ENCODE data around the gene ALK.

The ALK gene

GRCh38 chr2:29166242-29167039 is 754.9 kb downstream of the ALK start:
- DNase-seq, result no peak

DNA sequence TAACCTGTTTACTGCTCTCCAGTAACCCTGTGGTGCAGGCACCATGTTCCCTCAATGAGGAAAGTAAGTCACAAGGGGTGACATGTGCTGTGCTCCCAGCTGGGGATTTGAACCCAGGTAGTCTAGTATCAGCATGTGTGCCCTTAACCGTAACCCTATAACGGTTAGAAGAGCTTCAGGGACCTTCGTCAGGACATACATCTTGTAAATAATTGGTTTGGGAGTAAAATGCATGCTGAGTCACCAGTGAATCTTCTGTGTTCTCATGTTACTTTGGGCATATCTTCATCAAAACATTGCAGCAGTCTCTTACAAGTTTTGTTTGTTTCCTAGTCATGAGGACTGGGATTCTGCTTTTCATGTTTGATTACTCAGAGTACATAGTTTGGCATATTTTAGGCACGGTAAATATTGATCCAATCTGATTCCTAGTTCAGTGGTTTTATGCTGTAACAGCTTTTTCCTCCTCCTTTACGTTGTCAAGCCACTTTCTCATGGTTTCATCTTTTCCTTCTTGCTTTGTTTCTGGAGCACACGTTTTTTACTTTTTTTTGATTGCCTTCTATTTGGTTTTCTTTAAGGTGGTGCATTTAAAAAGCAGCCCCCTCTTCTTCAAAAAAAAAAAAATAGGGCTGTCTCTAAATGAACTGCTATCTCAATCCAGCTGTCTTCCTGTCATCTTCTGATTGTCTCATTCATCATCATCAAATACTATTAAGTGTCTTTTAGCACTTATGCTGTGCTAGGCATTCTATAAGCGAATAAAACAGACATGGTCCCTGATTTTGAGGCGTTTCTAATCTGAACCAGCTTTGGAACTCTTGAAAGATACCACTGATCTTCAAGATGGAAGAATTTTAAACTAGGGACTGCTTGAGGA is 755.8 kb downstream of the ALK start:
- no peak for DNase-seq

- no peak for DNase-seq
Measured at GRCh38 chr2:29164091-29164846, 757.1 kb downstream of the ALK start.

DNA sequence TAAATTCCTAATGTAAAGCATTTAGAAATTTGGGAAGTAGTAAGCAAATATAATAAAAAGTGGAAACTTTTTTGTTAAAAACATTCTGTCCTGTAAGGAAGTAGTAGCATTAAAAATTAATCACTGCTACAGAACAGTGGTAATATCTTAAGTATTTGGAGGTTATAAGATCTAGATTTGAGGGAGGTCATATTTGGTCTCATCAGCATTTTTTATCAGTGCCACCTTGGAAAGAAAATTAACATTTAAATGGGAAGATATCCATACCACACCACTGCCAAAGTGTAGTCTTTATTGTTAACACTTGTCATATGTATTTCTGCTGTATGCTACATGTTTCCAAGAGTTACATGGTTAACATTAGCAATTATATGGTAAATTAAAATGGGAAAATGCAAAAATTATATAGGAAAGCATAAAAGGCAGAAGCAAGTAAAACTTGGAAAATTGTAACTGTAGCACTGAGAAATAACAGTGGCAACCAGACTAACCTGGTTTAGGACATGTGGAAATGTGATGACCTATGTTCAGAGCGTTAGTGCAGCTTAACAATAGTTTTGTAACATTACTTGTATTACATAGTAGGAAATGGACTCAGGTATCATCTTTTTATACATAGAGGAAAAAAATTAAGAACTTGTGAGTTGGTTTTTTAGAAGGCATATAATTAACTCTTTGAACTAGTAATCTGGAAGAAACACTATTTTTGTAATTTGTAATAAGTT is 759.0 kb downstream of the ALK start:
- DNase-seq, result no peak

GRCh38 chr2:29160184-29160583 is 761.2 kb downstream of the ALK start:
- DNase-seq, result no peak

DNA sequence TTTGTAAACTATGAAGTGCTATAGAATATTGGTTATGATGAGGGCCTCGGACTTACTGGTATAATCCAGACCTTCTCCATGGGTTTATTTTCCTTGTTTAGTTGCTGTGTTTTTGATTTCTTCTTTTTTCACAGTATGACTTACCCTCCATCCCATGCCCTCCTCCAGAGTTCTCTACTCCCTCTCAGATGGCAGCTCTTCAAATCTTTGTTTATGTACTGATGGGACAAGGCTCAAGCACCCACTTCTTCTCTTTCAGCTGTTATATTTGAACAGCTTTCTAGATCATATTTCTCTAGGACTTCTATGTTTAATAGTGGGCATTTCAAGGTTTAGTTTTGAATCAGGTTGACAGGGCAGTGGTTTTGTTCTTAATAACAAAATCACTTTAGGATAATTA is 762.3 kb downstream of the ALK start:
- no peak for DNase-seq

- DNase-seq, result no peak
Measured at GRCh38 chr2:29157131-29157530, 764.3 kb downstream of the ALK start.

DNA sequence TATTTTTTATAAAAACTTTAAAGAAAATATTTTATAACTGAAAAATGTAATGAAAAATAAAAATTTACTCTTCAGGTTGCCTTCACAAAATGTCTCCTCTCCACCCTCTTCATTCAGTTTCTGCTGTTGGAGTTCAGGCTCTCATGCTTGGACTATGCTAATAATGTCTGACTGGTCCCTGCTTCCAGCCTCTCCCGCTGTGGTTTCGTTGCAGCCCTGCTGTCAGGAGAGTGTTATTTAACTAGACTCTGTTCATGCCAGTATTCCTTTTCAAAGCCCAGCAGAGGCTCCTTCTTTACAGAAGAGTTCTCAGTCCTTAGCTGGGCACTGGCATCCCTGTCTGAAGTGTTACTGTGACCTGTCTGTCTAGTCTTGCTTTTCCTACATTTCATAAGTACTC is 765.8 kb downstream of the ALK start:
- DNase-seq, result no peak

DNA sequence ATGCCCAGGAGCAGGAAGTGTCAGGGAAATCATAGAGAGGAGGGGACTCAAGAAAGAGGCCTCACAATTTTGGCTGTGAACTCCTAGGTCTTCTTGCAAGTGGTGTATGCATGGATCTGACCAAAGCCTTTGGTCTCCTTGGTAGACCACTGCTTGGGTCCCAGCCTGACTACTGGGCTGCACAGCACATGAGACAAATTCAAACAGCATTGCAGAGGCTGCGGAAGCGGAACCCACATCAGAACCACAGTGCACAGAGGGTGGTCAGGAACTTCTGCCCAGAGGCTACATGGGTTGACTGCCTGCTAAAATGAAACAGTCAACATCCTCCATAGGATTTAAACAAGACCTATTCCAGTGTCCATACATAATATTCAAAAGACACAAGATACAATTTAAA is 766.8 kb downstream of the ALK start:
- no peak for DNase-seq

GRCh38 chr2:29147963-29148362 is 773.4 kb downstream of the ALK start:
- DNase-seq, result no peak

DNA sequence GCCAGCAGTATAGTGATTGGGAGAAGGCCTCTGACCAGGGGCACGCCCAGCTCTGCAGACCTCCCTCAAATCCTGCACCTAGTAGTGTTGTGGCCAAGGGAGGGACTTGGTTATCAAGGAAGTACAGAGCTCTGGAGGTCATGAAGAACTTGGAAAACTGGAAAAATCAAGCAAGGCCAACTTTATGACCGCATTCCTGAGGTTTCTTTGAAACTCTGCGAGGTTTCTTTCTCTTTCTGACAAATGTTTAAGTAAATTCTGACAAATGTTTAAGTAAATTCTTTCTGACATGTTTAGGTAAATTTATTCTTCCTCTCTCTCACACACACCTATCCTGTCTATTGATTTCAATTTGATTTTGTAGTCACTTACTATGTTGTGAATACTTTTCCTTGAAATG is 775.2 kb downstream of the ALK start:
- DNase-seq, result no peak

DNA sequence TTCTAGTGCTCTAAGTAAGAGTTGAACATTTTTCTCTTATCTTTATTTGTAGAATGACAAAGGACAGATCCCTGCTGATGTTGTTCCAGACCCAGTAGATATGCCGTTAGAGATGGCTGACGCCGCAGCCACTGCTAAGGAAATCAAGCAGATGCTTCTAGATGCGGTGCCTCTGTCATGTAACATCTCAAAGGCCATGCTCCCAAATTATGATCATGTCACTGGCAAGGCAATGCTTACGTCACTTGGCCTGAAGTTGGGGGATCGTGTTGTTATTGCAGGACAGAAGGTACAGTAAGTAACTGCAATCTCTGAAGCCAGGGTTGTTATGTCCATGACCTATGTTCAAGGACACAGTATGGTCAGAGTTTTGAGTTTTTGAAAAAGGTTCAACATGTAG is 777.7 kb downstream of the ALK start:
- no peak for DNase-seq
